T-helper 1 cell treated with Interleukin-12 subunit alpha and Interleukin-12 subunit beta and Interleukin-4 antibody, amounts not matched to agents 30 μg/mL and 1 μg/mL, for 36 hours (primary cell): ENCODE measurements around the gene FNIP1.
"Not testable (repeated sequence)": the region's sequence is repeated elsewhere in the genome, so short reads cannot be mapped to it uniquely, and the experiment has no call there.

ENCODE experiments used
- H3K27ac Mint-ChIP-seq: one replicate; pipeline ENCODE4 v1.8.0; 2021; ENCODE audit warnings: mild to moderate bottlenecking, mixed read lengths
- H3K27me3 Mint-ChIP-seq: one replicate; pipeline ENCODE4 v1.8.0; 2021; ENCODE audit warnings: low read depth, mixed read lengths
- H3K36me3 Mint-ChIP-seq: one replicate; pipeline ENCODE4 v1.8.0; 2021; ENCODE audit warnings: low read depth, mixed read lengths
- H3K4me1 Mint-ChIP-seq: one replicate; pipeline ENCODE4 v1.8.0; 2021; ENCODE audit warnings: low read depth, mixed read lengths
- H3K4me3 Mint-ChIP-seq: one replicate; pipeline ENCODE4 v1.8.0; 2021; ENCODE audit warnings: mild to moderate bottlenecking, moderate library complexity, mixed read lengths
- H3K9me3 Mint-ChIP-seq: one replicate; pipeline ENCODE4 v1.8.0; 2021; ENCODE audit warnings: mixed read lengths

The FNIP1 gene

DNA sequence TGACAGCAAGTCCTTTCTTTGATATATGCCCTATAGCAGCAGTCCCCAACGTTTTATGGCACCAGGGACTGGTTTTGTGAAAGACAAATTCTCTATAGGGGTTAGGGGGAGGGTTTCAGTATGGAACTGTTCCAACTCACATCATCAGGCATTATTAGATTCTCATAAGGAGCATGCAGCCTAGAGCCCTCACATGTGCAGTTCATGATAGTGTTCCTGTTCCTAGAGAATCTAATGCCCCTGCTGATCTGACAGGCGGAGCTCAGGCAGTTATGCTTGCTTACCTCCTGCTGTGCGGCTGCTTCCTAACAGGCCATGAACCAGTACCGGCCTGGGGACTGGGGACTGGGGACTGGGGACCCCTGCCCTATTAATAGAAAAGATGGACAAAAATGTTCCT lies 159.1 kb downstream of the FNIP1 start:
- no peak overlapping the region for H3K4me3 Mint-ChIP-seq
- H3K4me1 Mint-ChIP-seq = peaks cover 29% of the 10 kb centered on the region
- H3K27ac Mint-ChIP-seq = peak overlapping the region; percentile 9
- peaks cover 12% of the 10 kb centered on the region for H3K36me3 Mint-ChIP-seq
- no peaks in the 10 kb centered on the region for H3K9me3 Mint-ChIP-seq
- no peaks in the 10 kb centered on the region for H3K27me3 Mint-ChIP-seq

DNA sequence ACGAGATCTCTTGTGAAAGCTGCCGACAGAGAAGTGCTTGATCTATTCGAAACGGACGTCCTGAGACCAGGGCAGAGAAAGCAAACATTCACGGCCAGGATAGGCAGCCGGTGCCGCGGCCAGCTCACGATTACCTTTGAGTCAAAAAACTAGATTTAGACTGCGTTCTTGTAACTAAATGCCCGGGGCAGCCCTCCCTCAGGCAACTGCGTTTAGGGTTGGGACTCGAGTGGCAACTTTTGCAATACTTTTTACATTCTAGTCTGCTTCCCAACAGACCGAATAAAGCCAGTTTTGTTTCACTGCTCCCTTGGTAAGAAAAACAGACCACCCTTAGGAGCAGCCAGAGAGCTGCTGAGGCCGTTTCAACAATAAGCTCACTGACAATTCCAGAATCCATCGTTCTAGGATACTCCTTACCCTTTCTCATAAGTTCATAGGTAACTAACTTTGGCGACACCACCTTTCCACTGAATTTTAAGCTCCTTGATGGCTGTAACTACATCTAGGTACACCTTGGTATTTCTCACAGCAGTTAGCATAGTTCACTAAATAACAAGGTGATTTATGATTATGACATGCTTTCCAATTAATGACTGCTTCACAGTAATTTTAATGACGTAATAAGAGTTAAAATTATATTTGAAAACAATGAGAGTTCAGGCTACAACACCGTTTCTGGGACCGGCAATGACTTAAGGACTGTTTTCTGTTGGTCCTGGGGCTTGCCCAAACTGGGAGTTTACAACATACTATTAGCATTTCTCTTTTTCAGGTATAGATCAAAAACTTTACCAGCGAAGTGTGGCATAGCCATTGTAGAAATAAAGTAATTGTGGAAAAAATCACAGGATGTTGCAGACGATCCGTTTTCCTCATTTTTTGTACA lies 160.9 kb downstream of the FNIP1 start:
- peaks cover 11% of the 10 kb centered on the region for H3K36me3 Mint-ChIP-seq
- H3K27me3 Mint-ChIP-seq = no peaks in the 10 kb centered on the region
- peak overlapping the region; percentile 96 for H3K4me3 Mint-ChIP-seq
- H3K27ac Mint-ChIP-seq = peak overlapping the region; percentile 97
- no peaks in the 10 kb centered on the region for H3K9me3 Mint-ChIP-seq
- H3K4me1 Mint-ChIP-seq = peaks cover 29% of the 10 kb centered on the region

- Mint-ChIP-seq H3K4me3 (peak within 1 kb of the TSS; percentile 96), H3K27ac (peak within 1 kb of the TSS; percentile 97), H3K27me3 (no peaks in the 10 kb centered on the region), H3K36me3 (peaks cover 7% of the 10 kb centered on the region), H3K9me3 (no peaks in the 10 kb centered on the region), H3K4me1 (peaks cover 22% of the 10 kb centered on the region)
Observed at GRCh38 chr5:131634996-131635683, 161.7 kb downstream of the FNIP1 start, which contains the start of gene RAPGEF6. Gene RAPGEF6 (minus strand): TSS chr5:131635229. CDS start chr5:131635030, 199 bp downstream.

DNA sequence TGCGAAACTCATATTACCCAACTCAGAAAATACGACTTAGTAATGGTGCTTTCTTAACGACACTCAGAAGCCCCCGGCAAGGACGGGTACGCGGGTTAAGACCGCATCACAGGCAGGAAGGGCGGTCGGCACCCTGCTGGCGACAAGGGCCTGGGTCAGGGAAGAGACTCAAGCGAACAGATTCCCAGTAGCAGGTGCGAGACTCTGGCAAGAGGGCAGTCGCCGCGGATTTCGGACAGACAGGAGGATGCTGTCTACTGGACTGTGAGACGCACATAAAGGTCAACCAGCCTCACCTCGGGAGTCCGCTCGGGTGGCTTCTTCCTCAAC lies 162.2 kb downstream of the FNIP1 start:
- Mint-ChIP-seq H3K9me3 (no peaks in the 10 kb centered on the region), H3K27ac (peak overlapping the region; percentile 97), H3K4me1 (peaks cover 22% of the 10 kb centered on the region), H3K4me3 (peak overlapping the region; percentile 96), H3K36me3 (peaks cover 5% of the 10 kb centered on the region), H3K27me3 (no peaks in the 10 kb centered on the region)

- Mint-ChIP-seq H3K27ac (peak overlapping the region; percentile 97), H3K9me3 (no peaks in the 10 kb centered on the region), H3K36me3 (peaks cover 5% of the 10 kb centered on the region), H3K4me1 (peaks cover 20% of the 10 kb centered on the region), H3K4me3 (peak overlapping the region; percentile 96), H3K27me3 (no peaks in the 10 kb centered on the region)
Observed at GRCh38 chr5:131634238-131634637, 162.6 kb downstream of the FNIP1 start.

GRCh38 chr5:131633830-131634229 lies 163.0 kb downstream of the FNIP1 start:
- H3K27me3 Mint-ChIP-seq = no peaks in the 10 kb centered on the region
- H3K27ac Mint-ChIP-seq = peak overlapping the region; percentile 97
- peaks cover 8% of the 10 kb centered on the region for H3K36me3 Mint-ChIP-seq
- peaks cover 24% of the 10 kb centered on the region for H3K4me1 Mint-ChIP-seq
- no peaks in the 10 kb centered on the region for H3K9me3 Mint-ChIP-seq
- H3K4me3 Mint-ChIP-seq = peak overlapping the region; percentile 96

GRCh38 chr5:131630963-131631350 lies 165.9 kb downstream of the FNIP1 start:
- H3K4me1 Mint-ChIP-seq = peaks cover 22% of the 10 kb centered on the region
- no peak overlapping the region for H3K27ac Mint-ChIP-seq
- H3K36me3 Mint-ChIP-seq = peaks cover 14% of the 10 kb centered on the region
- H3K4me3 Mint-ChIP-seq = no peak overlapping the region
- no peaks in the 10 kb centered on the region for H3K27me3 Mint-ChIP-seq
- no peaks in the 10 kb centered on the region for H3K9me3 Mint-ChIP-seq

GRCh38 chr5:131630208-131630962 lies 166.4 kb downstream of the FNIP1 start:
- Mint-ChIP-seq H3K4me3 (no peak overlapping the region), H3K4me1 (peaks cover 24% of the 10 kb centered on the region), H3K36me3 (peaks cover 14% of the 10 kb centered on the region), H3K27me3 (no peaks in the 10 kb centered on the region), H3K27ac (no peak overlapping the region), H3K9me3 (no peaks in the 10 kb centered on the region)

GRCh38 chr5:131628990-131629389 lies 167.8 kb downstream of the FNIP1 start:
- no peak overlapping the region for H3K27ac Mint-ChIP-seq
- peaks cover 22% of the 10 kb centered on the region for H3K4me1 Mint-ChIP-seq
- no peak overlapping the region for H3K4me3 Mint-ChIP-seq
- no peaks in the 10 kb centered on the region for H3K27me3 Mint-ChIP-seq
- H3K9me3 Mint-ChIP-seq = no peaks in the 10 kb centered on the region
- peaks cover 11% of the 10 kb centered on the region for H3K36me3 Mint-ChIP-seq

- Mint-ChIP-seq H3K4me3 (no peak overlapping the region), H3K9me3 (no peaks in the 10 kb centered on the region), H3K36me3 (peaks cover 14% of the 10 kb centered on the region), H3K27ac (no peak overlapping the region), H3K4me1 (peaks cover 21% of the 10 kb centered on the region), H3K27me3 (no peaks in the 10 kb centered on the region)
Observed at GRCh38 chr5:131627207-131627865, 169.5 kb downstream of the FNIP1 start.

DNA sequence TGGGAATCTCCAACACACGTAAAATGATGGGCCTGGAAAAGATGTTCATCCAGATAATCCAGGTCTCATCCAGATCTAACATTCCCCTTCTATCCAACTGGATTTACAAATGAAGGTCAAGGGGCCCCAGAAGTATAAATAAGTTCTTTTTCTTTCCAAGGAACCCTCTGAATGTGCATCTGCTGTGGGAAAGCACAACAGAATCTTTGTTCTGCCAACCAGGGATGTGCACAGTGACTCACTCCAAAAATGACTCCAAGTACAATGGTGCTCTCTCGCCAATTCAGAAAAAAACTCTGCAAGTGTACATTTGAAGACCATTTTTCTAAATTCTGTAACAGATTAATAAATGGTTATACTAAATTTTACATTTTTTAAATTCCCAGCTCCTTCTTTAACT lies 174.2 kb downstream of the FNIP1 start:
- Mint-ChIP-seq H3K36me3 (peaks cover 13% of the 10 kb centered on the region), H3K9me3 (no peaks in the 10 kb centered on the region), H3K4me3 (no peak overlapping the region), H3K27ac (no peak overlapping the region), H3K4me1 (peaks cover 25% of the 10 kb centered on the region), H3K27me3 (no peaks in the 10 kb centered on the region)

DNA sequence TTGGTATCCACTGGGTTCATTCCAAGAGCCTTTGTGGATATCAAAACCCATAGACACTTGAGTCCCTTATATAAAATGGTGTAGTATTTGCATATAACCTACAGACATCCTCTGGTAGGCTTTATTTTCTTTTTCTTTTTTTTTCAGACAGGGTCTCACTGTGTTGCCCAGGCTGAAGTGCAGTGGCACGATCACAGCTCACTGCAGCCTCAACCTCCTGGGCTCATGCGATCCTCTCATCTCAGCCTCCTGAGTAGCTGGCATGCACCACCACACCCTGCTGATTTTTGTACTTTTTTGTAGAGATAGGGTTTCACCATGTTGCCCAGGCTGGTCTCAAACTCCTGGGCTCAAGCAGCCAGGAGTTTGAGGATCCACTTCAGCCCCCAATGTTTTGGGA lies 175.7 kb downstream of the FNIP1 start:
- H3K36me3 Mint-ChIP-seq = peaks cover 17% of the 10 kb centered on the region
- H3K27me3 Mint-ChIP-seq, H3K27ac Mint-ChIP-seq, H3K4me3 Mint-ChIP-seq, H3K9me3 Mint-ChIP-seq: not testable (repeated sequence)
- H3K4me1 Mint-ChIP-seq = peaks cover 25% of the 10 kb centered on the region

DNA sequence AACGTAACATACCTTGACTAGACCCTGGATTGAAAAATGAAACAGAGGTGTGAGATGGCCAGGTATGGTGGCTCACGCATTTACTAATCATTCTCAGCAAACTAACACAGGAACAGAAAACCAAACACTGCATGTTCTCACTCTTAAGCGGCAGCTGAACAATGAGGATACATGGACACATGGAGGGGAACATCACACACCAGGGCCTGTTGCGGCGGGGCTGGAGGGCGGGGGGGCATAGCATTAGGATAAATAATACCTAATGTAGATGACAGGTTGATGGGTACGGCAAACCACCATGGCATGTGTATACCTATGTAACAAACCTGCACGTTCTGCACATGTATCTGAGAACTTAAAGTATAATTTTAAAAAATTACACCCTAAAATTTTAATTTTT lies 177.7 kb downstream of the FNIP1 start:
- H3K27ac Mint-ChIP-seq = no peak overlapping the region
- H3K36me3 Mint-ChIP-seq = peaks cover 24% of the 10 kb centered on the region
- H3K4me3 Mint-ChIP-seq = no peak overlapping the region
- H3K9me3 Mint-ChIP-seq = peaks cover 7% of the 10 kb centered on the region
- no peaks in the 10 kb centered on the region for H3K27me3 Mint-ChIP-seq
- H3K4me1 Mint-ChIP-seq = peaks cover 22% of the 10 kb centered on the region

DNA sequence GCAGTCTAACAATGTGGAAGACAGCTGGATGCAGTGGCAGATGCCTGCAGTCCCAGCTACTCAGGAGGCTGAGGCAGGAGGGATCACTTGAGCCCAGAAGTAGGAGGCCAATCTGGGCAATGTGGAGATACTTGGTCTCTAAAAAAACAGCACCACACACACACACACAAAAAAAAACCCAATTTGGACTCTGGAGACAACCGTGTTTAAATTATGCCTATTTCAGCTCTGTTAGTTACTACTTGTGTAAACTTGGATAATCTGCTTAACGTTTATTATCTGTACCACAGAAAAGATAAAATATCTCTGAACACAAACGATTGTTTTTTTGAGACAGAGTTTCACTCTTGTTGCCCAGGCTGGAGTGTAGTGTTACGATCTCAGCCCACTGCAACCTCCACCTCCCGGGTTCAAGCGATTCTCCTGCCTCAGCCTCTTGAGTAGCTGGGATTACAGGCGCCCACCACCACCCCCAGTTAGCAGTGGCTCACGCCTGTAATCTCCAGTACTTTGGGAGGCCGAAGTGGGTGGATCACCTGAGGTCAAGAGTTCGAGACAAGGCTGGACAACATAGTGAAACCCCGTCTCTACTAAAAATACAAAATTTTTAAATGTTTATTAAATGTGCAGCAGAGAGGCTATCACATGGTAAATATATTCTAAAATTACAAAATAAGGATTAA lies 179.5 kb downstream of the FNIP1 start:
- no peaks in the 10 kb centered on the region for H3K27me3 Mint-ChIP-seq
- H3K36me3 Mint-ChIP-seq = peaks cover 24% of the 10 kb centered on the region
- H3K9me3 Mint-ChIP-seq = peaks cover 7% of the 10 kb centered on the region
- H3K4me3 Mint-ChIP-seq = no peak overlapping the region
- peaks cover 19% of the 10 kb centered on the region for H3K4me1 Mint-ChIP-seq
- H3K27ac Mint-ChIP-seq = no peak overlapping the region
